KBM-7 (cell line): ENCODE measurements around the gene MAN2A2.

Source experiments
- DNase-seq: peaks from one replicate; pipeline ENCODE4 v3.0.0-alpha.2; 2015
- in situ Hi-C: fragments of 300-500 bp; cut with MboI; formaldehyde crosslinking; loops from 2 replicates; pipeline ENCODE4 v1.14.3; 2020; ENCODE audit warnings: low sequenced_read_pairs, low pct_unique_long_range_greater_than_20kb, mixed read lengths

Gene MAN2A2

GRCh38 chr15:90931575-90931827, 28.4 kb downstream of the MAN2A2 start:
- in situ Hi-C loops, result no loop called here
- no peak for DNase-seq

- in situ Hi-C loops, result no loop called here
- peak; percentile 90 for DNase-seq
These were observed 28.9 kb downstream of the MAN2A2 start, which contains the start of gene HDDC3 for GRCh38 chr15:90931828-90932659. TSS of gene HDDC3 (minus strand) at chr15:90932549. CDS start at chr15:90932540, 9 bp downstream.

GRCh38 chr15:90932660-90932991, 29.5 kb downstream of the MAN2A2 start:
- no peak for DNase-seq
- in situ Hi-C loops, result no loop called here

GRCh38 chr15:90933301-90933700, 30.2 kb downstream of the MAN2A2 start:
- in situ Hi-C loops, result no loop called here
- no peak for DNase-seq

GRCh38 chr15:90934256-90934948, 31.3 kb downstream of the MAN2A2 start:
- in situ Hi-C loops, result no loop called here
- peak; percentile 89 for DNase-seq

GRCh38 chr15:90934949-90935751, 32.0 kb downstream of the MAN2A2 start, which contains the start of gene UNC45A:
TSS of gene UNC45A (plus strand) at chr15:90935285. CDS start at chr15:90935325, 40 bp downstream.
- in situ Hi-C loops, result no loop called here
- DNase-seq, result peak; percentile 92

GRCh38 chr15:90936823-90937222, 33.7 kb downstream of the MAN2A2 start:
- no peak for DNase-seq
- in situ Hi-C loops, result no loop called here

- no peak for DNase-seq
- in situ Hi-C loops, result no loop called here
These were observed 35.2 kb downstream of the MAN2A2 start for GRCh38 chr15:90938261-90938660.

- in situ Hi-C loops, result no loop called here
- no peak for DNase-seq
These were observed 36.7 kb downstream of the MAN2A2 start for GRCh38 chr15:90939756-90940155.

GRCh38 chr15:90941038-90941437, 37.9 kb downstream of the MAN2A2 start:
- no peak for DNase-seq
- in situ Hi-C loops, result no loop called here

- in situ Hi-C loops, result no loop called here
These were observed 39.4 kb downstream of the MAN2A2 start for GRCh38 chr15:90942354-90943120.

GRCh38 chr15:90945091-90945490, 42.0 kb downstream of the MAN2A2 start:
- in situ Hi-C loops, result no loop called here
- no peak for DNase-seq

More at GRCh38 chr15:90942354-90943120, 39.4 kb downstream of the MAN2A2 start:
- no peak for DNase-seq

- DNase-seq, result no peak
- in situ Hi-C loops, result no loop called here
These were observed 43.4 kb downstream of the MAN2A2 start for GRCh38 chr15:90946538-90946937.

- in situ Hi-C loops, result no loop called here
- DNase-seq, result no peak
These were observed 44.0 kb downstream of the MAN2A2 start for GRCh38 chr15:90946941-90947576.

- in situ Hi-C loops, result no loop called here
- DNase-seq, result no peak
These were observed 44.7 kb downstream of the MAN2A2 start for GRCh38 chr15:90947577-90948357.

GRCh38 chr15:90948506-90948905, 45.4 kb downstream of the MAN2A2 start:
- DNase-seq, result no peak
- in situ Hi-C loops, result no loop called here

GRCh38 chr15:90949979-90950675, 47.0 kb downstream of the MAN2A2 start:
- DNase-seq, result no peak
- in situ Hi-C loops, result no loop called here
